ENCODE measurements around the gene CDH2.
"Not testable (repeated sequence)": the region's sequence is repeated elsewhere in the genome, so short reads cannot be mapped to it uniquely, and the experiment has no call there.

CDH2 gene

DNA sequence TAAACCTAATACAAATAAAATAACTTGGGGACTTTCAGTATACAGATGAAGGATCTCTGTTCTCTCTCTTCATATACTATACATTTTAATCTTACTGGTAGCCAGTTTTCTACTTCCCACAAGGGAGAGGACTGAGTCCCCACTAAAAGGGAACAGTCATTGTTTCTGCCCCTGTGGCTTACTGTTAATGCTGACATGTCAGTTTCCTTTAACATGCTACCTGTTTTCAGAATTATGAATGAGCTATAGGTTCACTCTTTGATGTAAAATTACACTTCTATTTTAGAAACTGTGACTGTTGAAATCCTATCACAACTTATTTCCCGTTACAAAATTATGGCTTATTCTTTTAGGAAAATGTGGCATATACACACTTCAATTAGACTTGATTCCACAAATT is 207.7 kb downstream of the CDH2 start:
- DNase-seq: no peak

GRCh38 chr18:27967913-27968824 is 208.8 kb downstream of the CDH2 start:
- peak; percentile 76 for DNase-seq

DNA sequence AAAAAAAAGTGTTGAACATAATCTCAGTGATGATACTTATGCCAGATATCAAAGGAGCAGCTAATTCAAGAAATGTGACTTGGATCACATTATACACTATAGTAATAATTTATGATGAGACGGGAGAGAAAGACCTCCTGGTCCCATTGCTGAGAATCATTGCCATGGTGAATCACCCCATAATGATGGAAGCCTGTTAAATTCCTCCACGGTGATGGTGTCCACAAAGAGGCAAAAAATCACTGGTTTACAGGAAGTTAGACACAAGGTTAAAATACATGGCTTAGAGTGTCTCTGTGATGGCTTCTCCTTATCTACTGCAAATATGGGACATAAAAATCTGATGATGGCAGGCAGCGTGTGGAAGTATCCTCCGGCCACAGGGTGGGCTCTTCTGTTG is 210.0 kb downstream of the CDH2 start:
- DNase-seq: no peak

DNA sequence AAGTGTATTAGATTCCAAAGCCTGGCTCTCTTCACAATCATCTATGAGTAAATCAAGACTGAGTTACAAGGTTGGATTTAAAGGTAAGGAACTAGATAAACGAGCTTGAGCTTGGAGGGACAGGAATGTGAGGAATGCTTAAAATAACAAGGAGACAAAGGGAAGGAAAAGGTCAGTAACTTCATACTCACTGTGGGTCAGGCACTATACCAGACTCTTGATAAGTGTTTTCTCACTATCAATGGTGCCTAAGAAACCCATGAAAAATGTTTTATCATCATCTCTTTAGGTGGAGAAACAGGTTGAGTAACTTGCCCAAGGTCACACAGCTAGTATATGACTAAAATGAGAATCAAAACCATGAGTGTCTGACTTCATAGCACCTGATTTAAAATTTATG is 212.1 kb downstream of the CDH2 start:
- DNase-seq: peak; percentile 94

DNA sequence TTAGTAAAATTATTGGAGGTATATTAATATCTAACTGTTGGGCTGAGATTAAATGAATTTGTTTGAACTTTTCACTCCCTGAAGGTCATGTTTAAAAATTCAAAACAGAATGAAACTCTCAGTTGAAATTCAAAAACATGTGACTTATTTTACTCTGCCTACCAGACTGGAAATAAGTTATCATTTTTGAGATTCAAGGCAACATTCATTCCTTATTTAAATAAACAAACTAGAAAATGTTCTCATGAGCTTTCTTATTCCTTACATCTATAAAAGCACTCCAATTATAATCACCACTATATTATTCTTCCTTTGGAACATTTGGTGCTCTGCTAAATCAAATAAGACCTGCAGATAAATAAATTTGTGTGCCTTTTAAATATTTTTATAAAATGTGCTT is 217.8 kb downstream of the CDH2 start:
- no peak for DNase-seq

GRCh38 chr18:27956001-27956640 is 220.8 kb downstream of the CDH2 start:
- DNase-seq: no peak

- DNase-seq: peak; percentile 46
Observed at GRCh38 chr18:27954226-27954625, 222.7 kb downstream of the CDH2 start.

GRCh38 chr18:27952741-27953140 is 224.2 kb downstream of the CDH2 start:
- DNase-seq: no peak

GRCh38 chr18:27950648-27951228 is 226.2 kb downstream of the CDH2 start:
- DNase-seq: no peak

GRCh38 chr18:27948986-27949385 is 227.9 kb downstream of the CDH2 start:
- no peak for DNase-seq

DNA sequence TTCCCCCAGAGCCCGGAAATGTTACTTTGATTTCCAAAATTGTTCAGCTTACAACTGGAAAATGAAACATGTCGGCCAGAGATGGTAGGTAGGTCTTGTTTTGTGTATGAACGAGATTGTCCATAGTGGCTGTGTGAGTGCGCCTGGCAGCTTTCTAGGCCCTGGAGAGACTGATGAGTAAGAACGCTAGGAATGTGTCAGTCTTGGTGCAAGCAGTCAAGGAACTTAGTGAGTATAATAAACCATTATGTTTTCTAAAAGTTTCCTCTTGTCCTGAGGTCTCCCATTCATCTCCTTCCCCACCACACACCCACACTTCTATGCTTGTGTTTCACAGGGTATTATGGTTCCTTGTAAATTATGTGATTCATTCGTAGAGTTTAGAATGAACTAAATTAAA is 234.2 kb downstream of the CDH2 start:
- no peak for DNase-seq

DNA sequence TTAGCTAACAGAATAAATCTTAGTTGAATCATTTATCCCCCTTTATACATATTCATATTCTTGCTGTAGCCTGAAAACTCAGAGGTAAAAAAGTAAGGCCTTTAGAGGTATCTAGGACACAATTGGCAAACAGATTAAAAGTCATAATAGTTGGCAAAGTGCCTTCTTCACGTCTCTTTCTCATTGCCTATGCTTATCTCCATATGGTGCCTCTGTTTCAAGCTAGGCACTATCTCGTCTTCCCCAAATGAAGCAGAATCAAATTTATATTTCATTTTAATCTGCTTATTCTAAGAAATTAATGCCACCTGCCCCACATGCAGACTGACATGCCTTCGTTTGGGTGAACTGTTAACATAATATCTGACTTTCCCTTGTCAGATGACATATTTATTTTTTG is 245.4 kb downstream of the CDH2 start:
- DNase-seq: no peak

DNA sequence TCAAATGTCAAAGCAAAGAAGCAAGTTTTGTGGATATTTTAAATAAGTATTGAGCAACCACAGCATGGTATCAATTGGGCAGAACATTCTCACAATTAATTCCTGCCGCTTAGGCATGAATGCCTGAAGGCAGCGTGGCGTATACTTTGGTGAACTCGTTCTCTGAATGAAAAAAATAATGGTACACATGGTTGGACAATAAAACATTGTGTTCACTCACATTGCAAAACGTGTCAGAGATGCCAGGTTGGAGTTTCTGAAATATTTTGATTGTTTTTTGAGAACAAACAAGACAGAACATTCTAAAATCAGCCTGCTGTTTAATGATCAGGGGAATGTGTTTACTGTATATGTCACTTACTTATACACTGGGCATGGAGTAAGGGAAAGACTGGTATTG is 254.2 kb downstream of the CDH2 start:
- DNase-seq: no peak

- peak; percentile 92 for DNase-seq
Observed at GRCh38 chr18:27921904-27922751, 254.8 kb downstream of the CDH2 start.

GRCh38 chr18:27921392-27921791 is 255.5 kb downstream of the CDH2 start:
- DNase-seq: no peak

DNA sequence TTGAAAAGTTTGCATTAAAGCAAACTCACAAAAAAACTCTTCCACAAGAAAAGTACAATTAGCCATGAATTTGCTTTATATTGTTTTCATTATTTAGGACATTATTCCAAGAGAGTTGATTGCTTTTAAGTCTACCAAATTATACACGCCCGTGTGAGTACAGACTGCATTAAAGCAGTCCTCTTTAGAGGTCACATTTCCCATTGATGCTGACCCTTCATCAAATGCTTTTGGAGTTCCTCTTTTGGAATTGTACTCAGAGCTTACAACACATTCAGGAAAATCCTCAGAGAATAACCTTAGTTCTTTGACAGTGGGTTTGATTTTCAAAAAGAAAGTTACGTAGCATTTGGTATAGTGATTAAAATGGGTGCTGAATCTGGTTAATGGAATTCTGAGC is 256.1 kb downstream of the CDH2 start:
- DNase-seq: no peak

DNA sequence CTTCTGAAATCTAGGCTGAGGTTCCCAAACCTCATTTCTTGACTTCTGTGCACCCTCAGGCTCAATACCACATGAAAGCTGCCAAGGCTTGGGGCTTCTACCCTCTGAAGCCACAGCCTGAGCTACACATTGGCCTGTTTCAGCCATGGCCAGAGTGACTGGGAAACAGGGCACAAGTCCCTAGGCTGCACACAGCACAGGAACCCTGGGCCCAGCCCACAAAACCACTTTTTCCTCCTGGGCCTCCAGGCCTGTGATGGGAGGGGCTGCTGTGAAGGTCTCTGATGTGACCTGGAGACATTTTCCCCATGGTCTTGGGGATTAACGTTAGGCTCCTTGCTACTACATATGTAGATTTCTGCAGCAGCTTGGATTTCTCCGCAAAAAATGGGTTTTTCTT is 270.7 kb downstream of the CDH2 start:
- not testable (repeated sequence) for DNase-seq

GRCh38 chr18:27903906-27904305 is 273.0 kb downstream of the CDH2 start:
- DNase-seq: no peak

GRCh38 chr18:27901424-27902226 is 275.3 kb downstream of the CDH2 start:
- no peak for DNase-seq
